Measurements from ENCODE around the gene TMEM198.

TMEM198 gene

GRCh38 chr2:219509780-219510511, 33.9 kb upstream of the TMEM198 start:
- DNase-seq = no peak

GRCh38 chr2:219510512-219511135, 33.2 kb upstream of the TMEM198 start:
- DNase-seq = no peak

GRCh38 chr2:219511547-219512325, 32.1 kb upstream of the TMEM198 start:
- DNase-seq = no peak

- DNase-seq = no peak
These were observed 31.2 kb upstream of the TMEM198 start for GRCh38 chr2:219512524-219513216.

GRCh38 chr2:219513787-219514186, 30.0 kb upstream of the TMEM198 start:
- no peak for DNase-seq

GRCh38 chr2:219514196-219514761, 29.5 kb upstream of the TMEM198 start, which contains the start of gene ASIC4:
TSS of gene ASIC4 (plus strand) at chr2:219514482. CDS start at chr2:219514725, 243 bp downstream.
- no peak for DNase-seq

GRCh38 chr2:219514836-219515235, 29.0 kb upstream of the TMEM198 start:
- no peak for DNase-seq

- no peak for DNase-seq
These were observed 27.8 kb upstream of the TMEM198 start for GRCh38 chr2:219515874-219516629.

GRCh38 chr2:219516888-219517287, 26.9 kb upstream of the TMEM198 start:
- DNase-seq = no peak

- no peak for DNase-seq
These were observed 25.7 kb upstream of the TMEM198 start for GRCh38 chr2:219517954-219518778.

- DNase-seq = no peak
These were observed 24.3 kb upstream of the TMEM198 start for GRCh38 chr2:219519526-219519916.

GRCh38 chr2:219520079-219520478, 23.7 kb upstream of the TMEM198 start:
- no peak for DNase-seq

- no peak for DNase-seq
These were observed 22.6 kb upstream of the TMEM198 start for GRCh38 chr2:219521066-219521880.

GRCh38 chr2:219522111-219523030, 21.5 kb upstream of the TMEM198 start:
- DNase-seq = no peak

GRCh38 chr2:219523031-219523671, 20.7 kb upstream of the TMEM198 start:
- no peak for DNase-seq

GRCh38 chr2:219524817-219525216, 19.0 kb upstream of the TMEM198 start:
- DNase-seq = no peak

GRCh38 chr2:219525533-219526232, 18.1 kb upstream of the TMEM198 start:
- DNase-seq = no peak

Measured in NCI-H1105 (cell line).